Suppressor macrophage treated with lipopolysaccharide for 4 hours (primary cell): ENCODE results near the gene NOC4L.

Experiments
- DNase-seq: peaks from one replicate; pipeline ENCODE4 v3.0.0-alpha.2; 2020

The NOC4L gene

GRCh38 chr12:132201391-132202120, 57.3 kb downstream of the NOC4L start:
- no peak for DNase-seq
